Activated naive CD8-positive, alpha-beta T cell treated with anti-CD3 and anti-CD28 coated beads, Interleukin-2, amount 50 U/mL, for 16 hours (primary cell): Measurements from ENCODE around the gene KCNMA1.

Experiments used
- DNase-seq: peaks from one replicate; pipeline ENCODE4 v3.0.0-alpha.2; 2020; ENCODE audit warnings: low read depth, low spot score

Gene KCNMA1

GRCh38 chr10:77162697-77163096, 474.9 kb downstream of the KCNMA1 start:
- no peak for DNase-seq

- no peak for DNase-seq
These were observed 476.9 kb downstream of the KCNMA1 start for GRCh38 chr10:77160679-77161078.

- no peak for DNase-seq
These were observed 478.0 kb downstream of the KCNMA1 start for GRCh38 chr10:77159538-77160110.

GRCh38 chr10:77158666-77159065, 478.9 kb downstream of the KCNMA1 start:
- no peak for DNase-seq

- no peak for DNase-seq
These were observed 480.2 kb downstream of the KCNMA1 start for GRCh38 chr10:77157248-77158019.

- DNase-seq: no peak
These were observed 481.2 kb downstream of the KCNMA1 start for GRCh38 chr10:77156406-77156879.

GRCh38 chr10:77152256-77152655, 485.4 kb downstream of the KCNMA1 start:
- DNase-seq: no peak

- no peak for DNase-seq
These were observed 486.2 kb downstream of the KCNMA1 start for GRCh38 chr10:77151408-77151807.

GRCh38 chr10:77149706-77150105, 487.9 kb downstream of the KCNMA1 start:
- DNase-seq: no peak

- DNase-seq: no peak
These were observed 488.6 kb downstream of the KCNMA1 start for GRCh38 chr10:77149001-77149400.

GRCh38 chr10:77147871-77148270, 489.7 kb downstream of the KCNMA1 start:
- no peak for DNase-seq

GRCh38 chr10:77146712-77147336, 490.8 kb downstream of the KCNMA1 start:
- no peak for DNase-seq

GRCh38 chr10:77144656-77145055, 493.0 kb downstream of the KCNMA1 start:
- no peak for DNase-seq

- DNase-seq: no peak
These were observed 498.1 kb downstream of the KCNMA1 start for GRCh38 chr10:77139252-77140160.

- DNase-seq: no peak
These were observed 499.1 kb downstream of the KCNMA1 start for GRCh38 chr10:77138541-77138940.

GRCh38 chr10:77135555-77135954, 502.1 kb downstream of the KCNMA1 start:
- no peak for DNase-seq

GRCh38 chr10:77131214-77131613, 506.4 kb downstream of the KCNMA1 start:
- DNase-seq: no peak

- DNase-seq: no peak
These were observed 510.4 kb downstream of the KCNMA1 start for GRCh38 chr10:77127243-77127642.

- no peak for DNase-seq
These were observed 512.4 kb downstream of the KCNMA1 start for GRCh38 chr10:77125231-77125630.

- DNase-seq: no peak
These were observed 514.3 kb downstream of the KCNMA1 start for GRCh38 chr10:77123330-77123729.

GRCh38 chr10:77121829-77122228, 515.8 kb downstream of the KCNMA1 start:
- no peak for DNase-seq
